T-helper 1 cell treated with Interleukin-12 subunit alpha and Interleukin-12 subunit beta and Interleukin-4 antibody, amounts not matched to agents 30 μg/mL and 1 μg/mL, for 36 hours (primary cell): Measurements from ENCODE around the gene BAIAP2.
"Not testable (repeated sequence)": the region's sequence is repeated elsewhere in the genome, so short reads cannot be mapped to it uniquely, and the experiment has no call there.

Experiments used
- H3K27ac Mint-ChIP-seq: one replicate; pipeline ENCODE4 v1.8.0; 2021; ENCODE audit warnings: mild to moderate bottlenecking, mixed read lengths
- H3K27me3 Mint-ChIP-seq: one replicate; pipeline ENCODE4 v1.8.0; 2021; ENCODE audit warnings: low read depth, mixed read lengths
- H3K36me3 Mint-ChIP-seq: one replicate; pipeline ENCODE4 v1.8.0; 2021; ENCODE audit warnings: low read depth, mixed read lengths
- H3K4me1 Mint-ChIP-seq: one replicate; pipeline ENCODE4 v1.8.0; 2021; ENCODE audit warnings: low read depth, mixed read lengths
- H3K4me3 Mint-ChIP-seq: one replicate; pipeline ENCODE4 v1.8.0; 2021; ENCODE audit warnings: mild to moderate bottlenecking, moderate library complexity, mixed read lengths
- H3K9me3 Mint-ChIP-seq: one replicate; pipeline ENCODE4 v1.8.0; 2021; ENCODE audit warnings: mixed read lengths

BAIAP2 gene

GRCh38 chr17:81069135-81069645 lies 34.2 kb downstream of the BAIAP2 start:
- no peaks in the 10 kb centered on the region for H3K9me3 Mint-ChIP-seq
- H3K4me1 Mint-ChIP-seq = no peaks in the 10 kb centered on the region
- H3K36me3 Mint-ChIP-seq = no peaks in the 10 kb centered on the region
- H3K27ac Mint-ChIP-seq = no peak overlapping the region
- no peaks in the 10 kb centered on the region for H3K27me3 Mint-ChIP-seq
- H3K4me3 Mint-ChIP-seq = no peak overlapping the region

DNA sequence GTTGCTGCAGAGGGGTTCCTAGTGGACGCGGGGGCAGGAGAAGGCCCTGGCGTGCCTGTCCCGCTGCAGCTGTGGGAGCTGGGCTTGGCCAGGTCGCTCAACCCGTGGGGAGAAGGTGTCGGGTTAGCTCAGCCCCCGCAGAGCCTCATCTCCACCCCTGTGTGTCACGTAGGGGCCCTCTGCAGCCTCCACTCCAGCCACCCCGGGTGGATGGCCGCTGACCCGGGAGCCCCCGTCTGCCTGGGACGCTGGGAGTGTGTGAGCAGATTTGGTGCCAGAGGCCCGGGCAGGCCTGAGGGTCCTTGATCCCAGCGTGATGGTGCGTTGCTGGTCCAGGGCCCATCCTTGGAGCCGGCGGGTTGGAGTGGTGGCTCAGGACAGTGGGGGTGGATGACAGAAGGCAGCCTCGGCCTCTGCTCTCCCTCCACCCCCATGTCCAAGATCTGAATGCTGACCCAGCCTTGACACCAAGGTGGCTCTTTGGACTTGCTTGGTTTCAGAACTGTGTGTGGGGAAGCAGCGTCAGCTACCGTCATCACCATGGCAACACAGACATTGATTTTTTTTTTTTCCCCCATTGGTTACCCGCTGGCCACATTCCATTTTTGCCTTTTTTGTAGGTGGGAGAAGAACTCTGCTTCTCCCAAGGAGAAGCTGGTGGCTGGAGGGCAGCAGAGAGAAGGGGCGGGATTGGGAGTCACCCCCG lies 35.7 kb downstream of the BAIAP2 start:
- no peaks in the 10 kb centered on the region for H3K36me3 Mint-ChIP-seq
- no peak overlapping the region for H3K4me3 Mint-ChIP-seq
- no peaks in the 10 kb centered on the region for H3K9me3 Mint-ChIP-seq
- no peak overlapping the region for H3K27ac Mint-ChIP-seq
- no peaks in the 10 kb centered on the region for H3K4me1 Mint-ChIP-seq
- no peaks in the 10 kb centered on the region for H3K27me3 Mint-ChIP-seq

- H3K4me3 Mint-ChIP-seq = no peak overlapping the region
- no peaks in the 10 kb centered on the region for H3K36me3 Mint-ChIP-seq
- no peak overlapping the region for H3K27ac Mint-ChIP-seq
- no peaks in the 10 kb centered on the region for H3K4me1 Mint-ChIP-seq
- no peaks in the 10 kb centered on the region for H3K9me3 Mint-ChIP-seq
- H3K27me3 Mint-ChIP-seq = no peaks in the 10 kb centered on the region
Observed at GRCh38 chr17:81071761-81072741, 37.1 kb downstream of the BAIAP2 start.

DNA sequence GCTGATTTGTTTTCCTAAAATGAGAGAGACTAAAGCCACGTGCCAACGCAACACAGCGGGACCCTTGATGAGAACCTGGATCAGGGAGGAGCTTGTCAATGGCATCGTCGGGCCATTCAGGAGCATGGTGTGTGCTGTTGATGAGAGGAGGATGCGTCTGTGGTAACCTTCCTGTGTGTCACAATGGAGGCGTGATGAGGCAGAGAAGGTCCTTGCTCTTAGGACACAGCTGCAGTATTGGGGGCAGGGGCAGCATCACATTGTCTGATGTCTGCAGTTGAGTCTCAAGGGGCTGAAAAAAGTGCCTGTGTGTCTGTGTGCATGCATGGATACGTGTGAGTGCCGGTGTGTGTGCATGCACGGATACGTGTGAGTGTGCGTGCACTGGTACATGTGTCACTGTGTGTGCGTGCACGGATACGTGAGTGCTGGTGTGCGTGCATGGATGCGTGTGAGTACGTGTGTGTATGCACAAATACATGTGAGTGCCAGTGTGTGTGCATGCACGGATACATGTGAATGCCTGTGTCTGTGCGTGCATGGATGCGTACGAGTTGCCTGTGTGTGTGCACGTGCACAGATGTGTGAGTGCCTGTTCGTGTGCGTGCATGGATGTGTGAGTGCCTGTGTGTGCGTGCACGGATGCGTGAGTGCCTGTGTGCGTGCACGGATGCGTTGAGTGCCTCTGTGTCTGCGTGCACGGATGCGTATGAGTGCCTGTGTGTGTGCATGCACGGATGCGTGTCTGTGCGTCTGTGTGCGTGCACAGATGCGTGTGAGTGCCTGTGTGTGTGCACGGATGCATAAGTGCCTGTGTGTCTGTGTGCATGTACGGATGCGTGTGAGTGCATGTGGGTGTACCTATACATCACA lies 39.3 kb downstream of the BAIAP2 start:
- H3K27ac Mint-ChIP-seq = no peak overlapping the region
- no peaks in the 10 kb centered on the region for H3K27me3 Mint-ChIP-seq
- H3K4me1 Mint-ChIP-seq = no peaks in the 10 kb centered on the region
- H3K9me3 Mint-ChIP-seq = no peaks in the 10 kb centered on the region
- H3K4me3 Mint-ChIP-seq = no peak overlapping the region
- H3K36me3 Mint-ChIP-seq = no peaks in the 10 kb centered on the region

DNA sequence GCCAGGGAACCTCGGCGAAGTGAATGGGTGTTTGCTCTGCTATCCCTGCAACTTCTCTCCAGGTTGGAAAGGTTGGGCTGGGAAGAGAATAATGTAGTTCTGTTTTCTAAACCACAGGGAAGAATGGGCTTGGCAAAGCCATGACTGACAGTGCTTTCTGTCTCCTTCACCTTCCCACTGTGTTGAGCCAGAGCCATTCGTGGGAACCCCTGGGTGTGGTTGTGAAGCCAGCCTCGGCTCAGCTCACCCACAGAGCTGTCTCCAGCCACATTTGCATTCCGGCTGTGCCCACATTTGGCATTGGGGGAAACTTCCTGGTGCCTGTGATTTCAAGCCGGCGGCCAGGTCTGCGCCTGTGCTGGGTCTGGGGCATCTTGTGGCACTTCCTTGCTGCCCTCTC lies 39.9 kb downstream of the BAIAP2 start:
- Mint-ChIP-seq H3K36me3 (no peaks in the 10 kb centered on the region), H3K4me3 (no peak overlapping the region), H3K4me1 (no peaks in the 10 kb centered on the region), H3K27me3 (no peaks in the 10 kb centered on the region), H3K9me3 (no peaks in the 10 kb centered on the region), H3K27ac (no peak overlapping the region)

DNA sequence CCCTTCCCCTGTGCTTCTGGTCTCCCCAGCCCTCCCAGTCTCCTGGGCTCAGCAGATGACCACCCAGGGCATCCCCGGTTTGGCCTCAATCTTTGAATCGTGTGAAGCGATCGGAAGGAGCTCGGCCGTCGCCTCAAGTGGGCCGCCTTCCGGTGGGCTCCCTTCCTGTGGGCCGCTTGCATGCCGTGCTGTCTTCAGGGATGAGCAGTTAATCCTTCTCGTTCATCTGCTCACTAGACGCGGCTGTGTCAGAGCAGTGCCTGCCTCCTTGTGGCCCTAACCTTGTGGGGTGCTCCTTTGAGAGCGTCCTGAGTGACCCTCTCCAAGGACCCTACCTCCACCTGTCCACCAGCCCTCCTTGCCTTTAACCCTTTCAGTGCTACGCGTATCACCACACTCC lies 40.4 kb downstream of the BAIAP2 start:
- H3K4me1 Mint-ChIP-seq = no peaks in the 10 kb centered on the region
- H3K4me3 Mint-ChIP-seq = no peak overlapping the region
- H3K27me3 Mint-ChIP-seq = no peaks in the 10 kb centered on the region
- H3K9me3 Mint-ChIP-seq = no peaks in the 10 kb centered on the region
- no peaks in the 10 kb centered on the region for H3K36me3 Mint-ChIP-seq
- no peak overlapping the region for H3K27ac Mint-ChIP-seq

DNA sequence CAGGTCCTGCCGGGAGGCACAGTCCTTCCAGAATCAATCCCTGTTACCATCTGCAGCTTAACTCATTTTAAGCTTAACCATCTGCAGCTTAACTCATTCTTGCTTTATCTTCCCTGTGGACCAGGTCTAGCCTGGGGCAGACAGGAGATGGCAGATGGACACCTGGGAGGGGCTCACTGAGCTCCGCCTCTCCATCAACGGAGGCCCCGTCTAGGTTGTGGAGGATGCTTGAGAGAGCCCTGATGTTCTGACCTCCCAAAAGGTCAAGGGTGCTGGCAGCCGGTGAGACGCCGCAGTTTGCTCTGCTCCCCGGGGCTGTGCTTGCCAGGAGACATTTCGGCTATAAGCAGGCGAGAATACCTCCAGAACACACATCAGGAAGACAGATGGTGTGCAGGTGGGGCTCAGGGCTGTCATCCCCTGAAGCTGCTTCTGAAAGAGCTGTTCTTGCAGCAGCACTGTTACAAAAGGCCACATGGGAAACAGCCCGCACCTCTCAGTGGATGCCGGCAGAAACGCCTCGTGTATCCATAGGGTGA lies 41.3 kb downstream of the BAIAP2 start:
- Mint-ChIP-seq H3K27me3 (no peaks in the 10 kb centered on the region), H3K4me1 (no peaks in the 10 kb centered on the region), H3K36me3 (no peaks in the 10 kb centered on the region), H3K27ac (no peak overlapping the region), H3K4me3 (no peak overlapping the region), H3K9me3 (no peaks in the 10 kb centered on the region)

DNA sequence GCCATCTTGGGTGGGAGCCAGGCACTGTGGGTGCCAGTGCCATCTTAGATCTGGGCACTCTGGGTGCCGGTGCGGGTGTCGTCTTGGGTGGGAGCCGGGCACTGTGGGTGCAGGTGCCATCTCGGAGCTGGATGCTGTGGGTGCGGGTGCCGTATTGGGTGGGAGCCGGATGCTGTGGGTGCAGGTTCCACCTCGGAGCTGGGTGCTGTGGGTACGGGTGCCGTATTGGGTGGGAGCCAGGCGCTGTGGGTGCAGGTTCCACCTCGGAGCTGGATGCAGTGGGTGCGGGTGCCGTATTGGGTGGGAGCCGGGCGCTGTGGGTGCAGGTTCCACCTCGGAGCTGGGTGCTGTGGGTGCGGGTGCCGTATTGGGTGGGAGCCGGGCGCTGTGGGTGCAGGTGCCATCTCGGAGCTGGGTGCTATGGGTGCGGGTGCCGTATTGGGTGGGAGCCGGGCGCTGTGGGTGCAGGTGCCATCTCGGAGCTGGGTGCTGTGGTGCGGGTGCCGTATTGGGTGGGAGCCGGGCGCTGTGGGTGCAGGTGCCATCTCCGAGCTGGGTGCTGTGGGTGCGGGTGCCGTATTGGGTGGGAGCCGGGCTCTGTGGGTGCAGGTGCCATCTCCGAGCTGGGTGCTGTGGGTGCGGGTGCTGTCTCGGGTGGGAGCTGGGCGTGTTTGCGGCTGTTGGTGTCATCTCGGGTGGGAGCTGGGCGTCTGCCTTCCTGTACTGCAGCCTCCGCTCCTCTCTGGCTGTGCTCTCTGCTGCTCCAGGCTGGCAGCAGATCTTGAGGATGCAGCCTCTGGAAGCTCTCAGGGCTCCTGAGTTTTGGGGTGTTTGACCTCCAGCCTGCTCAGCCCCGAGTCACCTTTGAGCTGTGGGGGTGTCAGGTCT lies 43.3 kb downstream of the BAIAP2 start:
- not testable (repeated sequence) for H3K4me3 Mint-ChIP-seq, H3K4me1 Mint-ChIP-seq, H3K9me3 Mint-ChIP-seq, H3K27me3 Mint-ChIP-seq, H3K27ac Mint-ChIP-seq, H3K36me3 Mint-ChIP-seq

GRCh38 chr17:81080019-81080418 lies 45.1 kb downstream of the BAIAP2 start:
- Mint-ChIP-seq H3K4me3 (no peak overlapping the region), H3K27me3 (no peaks in the 10 kb centered on the region), H3K4me1 (no peaks in the 10 kb centered on the region), H3K36me3 (no peaks in the 10 kb centered on the region), H3K27ac (no peak overlapping the region), H3K9me3 (no peaks in the 10 kb centered on the region)

- Mint-ChIP-seq H3K36me3 (no peaks in the 10 kb centered on the region), H3K4me3 (no peak overlapping the region), H3K27me3 (no peaks in the 10 kb centered on the region), H3K27ac (no peak overlapping the region), H3K9me3 (no peaks in the 10 kb centered on the region), H3K4me1 (no peaks in the 10 kb centered on the region)
Observed at GRCh38 chr17:81081222-81082176, 46.5 kb downstream of the BAIAP2 start.

- Mint-ChIP-seq H3K27ac (no peak overlapping the region), H3K36me3 (no peaks in the 10 kb centered on the region), H3K27me3 (no peaks in the 10 kb centered on the region), H3K4me3 (no peak overlapping the region), H3K9me3 (no peaks in the 10 kb centered on the region), H3K4me1 (no peaks in the 10 kb centered on the region)
Observed at GRCh38 chr17:81082177-81083073, 47.5 kb downstream of the BAIAP2 start.
